Nucleus accumbens (tissue), 56 donors: ENCODE measurements around the gene FOXN3.
"Not testable (repeated sequence)": the region's sequence is repeated elsewhere in the genome, so short reads cannot be mapped to it uniquely, and the experiment has no call there.

Source experiments
- DNase-seq, 56 donors: peaks; one replicate each; lab custom pipeline; 2025; lab: John Stamatoyannopoulos, UW

The FOXN3 gene

DNA sequence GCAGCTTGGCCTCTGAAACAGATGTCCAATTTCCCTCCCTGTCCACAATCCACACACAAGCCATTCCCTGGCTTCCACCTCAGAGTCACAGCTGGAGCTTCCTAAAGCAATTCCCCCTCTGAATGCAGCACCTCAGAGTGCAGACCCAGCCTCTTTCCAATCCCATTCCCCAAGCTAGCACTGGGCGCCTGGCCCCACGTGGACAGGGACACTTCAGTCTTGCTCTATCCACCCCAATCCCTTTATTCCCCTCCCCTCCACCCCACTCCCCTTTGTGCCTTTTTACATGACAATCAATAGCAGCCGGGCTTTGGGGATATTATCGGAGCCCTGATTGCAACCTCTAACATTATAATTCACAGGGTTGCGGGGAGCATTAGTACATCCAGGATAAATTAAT lies 300.0 kb downstream of the FOXN3 start:
- DNase-seq: no peak

DNA sequence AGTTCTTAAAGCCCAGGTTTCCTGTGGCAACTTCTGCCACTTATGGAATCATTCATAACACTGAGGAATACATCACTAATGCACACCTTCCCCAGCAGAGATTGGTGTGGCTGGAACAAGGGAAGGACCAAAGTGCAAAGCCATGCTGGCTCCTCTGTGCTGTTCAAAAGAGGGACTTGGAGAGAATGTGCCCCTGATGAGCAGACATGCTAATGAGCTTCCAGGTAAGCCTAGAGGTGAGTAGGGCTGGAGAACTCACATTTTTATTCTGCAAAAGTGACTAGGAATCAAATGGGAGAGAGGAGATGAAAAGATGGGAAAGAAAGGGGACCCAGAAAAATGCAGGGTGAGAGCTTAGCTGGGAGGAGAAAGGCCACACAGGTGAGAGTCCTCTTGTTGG lies 302.9 kb downstream of the FOXN3 start:
- DNase-seq: no peak

- DNase-seq: no peak
Measured at GRCh38 chr14:89112720-89113119, 304.3 kb downstream of the FOXN3 start.

GRCh38 chr14:89111766-89112543 lies 305.1 kb downstream of the FOXN3 start:
- DNase-seq: not testable (repeated sequence)

DNA sequence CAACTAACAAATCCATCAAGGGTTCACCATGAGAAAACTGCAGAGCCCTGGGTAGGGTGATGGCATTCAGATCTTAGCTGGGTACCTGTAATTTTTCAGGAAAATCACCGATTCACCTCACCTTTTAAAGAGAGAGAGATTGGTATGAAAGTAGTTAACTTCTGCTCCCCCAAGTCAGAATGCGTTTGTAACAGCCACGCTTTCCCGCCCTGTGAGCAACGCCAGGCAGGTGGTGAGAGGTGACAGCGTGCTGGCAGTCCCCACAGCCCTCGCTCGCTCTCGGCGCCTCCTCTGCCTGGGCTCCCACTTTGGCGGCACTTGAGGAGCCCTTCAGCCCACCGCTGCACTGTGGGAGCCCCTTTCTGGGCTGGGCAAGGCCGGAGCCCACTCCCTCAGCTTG lies 305.8 kb downstream of the FOXN3 start:
- not testable (repeated sequence) for DNase-seq

DNA sequence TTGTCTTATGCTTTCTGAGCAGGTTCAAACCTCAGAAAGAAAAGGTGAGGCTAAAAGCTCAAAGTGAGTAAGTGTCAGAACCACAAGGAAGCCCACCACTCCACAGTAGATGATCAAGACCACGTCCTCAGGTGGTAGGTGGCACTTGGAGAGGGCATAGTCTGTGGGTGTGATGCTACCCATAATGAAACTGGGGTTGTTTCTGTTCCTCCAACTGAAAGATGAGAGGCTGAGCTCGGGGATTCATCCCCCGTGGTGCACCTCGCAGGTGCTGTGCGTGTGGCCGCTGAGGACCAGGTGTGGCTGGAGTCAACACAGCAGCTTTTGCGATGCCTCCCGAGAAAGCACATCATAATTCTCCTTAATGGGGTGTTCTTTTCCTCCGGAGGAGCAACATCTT lies 306.9 kb downstream of the FOXN3 start:
- DNase-seq: no peak

GRCh38 chr14:89108608-89109007 lies 308.4 kb downstream of the FOXN3 start:
- no peak for DNase-seq

- no peak for DNase-seq
Measured at GRCh38 chr14:89107626-89108025, 309.4 kb downstream of the FOXN3 start.
